ENCODE data around the gene TDRD3. TPM values are rescaled to one million over a fixed set of nuclear protein-coding genes. Genes with fewer than 3 reads are reported as not detected.
A peak's percentile ranks its signal among the peaks of the same experiment; 100 is the strongest.
"Not testable (repeated sequence)": the region's sequence is repeated elsewhere in the genome, so short reads cannot be mapped to it uniquely, and the experiment has no call there.

TDRD3 gene
- total RNA-seq, 2 donors from 2014 or later: 18.8 to 39.2 TPM

DNA sequence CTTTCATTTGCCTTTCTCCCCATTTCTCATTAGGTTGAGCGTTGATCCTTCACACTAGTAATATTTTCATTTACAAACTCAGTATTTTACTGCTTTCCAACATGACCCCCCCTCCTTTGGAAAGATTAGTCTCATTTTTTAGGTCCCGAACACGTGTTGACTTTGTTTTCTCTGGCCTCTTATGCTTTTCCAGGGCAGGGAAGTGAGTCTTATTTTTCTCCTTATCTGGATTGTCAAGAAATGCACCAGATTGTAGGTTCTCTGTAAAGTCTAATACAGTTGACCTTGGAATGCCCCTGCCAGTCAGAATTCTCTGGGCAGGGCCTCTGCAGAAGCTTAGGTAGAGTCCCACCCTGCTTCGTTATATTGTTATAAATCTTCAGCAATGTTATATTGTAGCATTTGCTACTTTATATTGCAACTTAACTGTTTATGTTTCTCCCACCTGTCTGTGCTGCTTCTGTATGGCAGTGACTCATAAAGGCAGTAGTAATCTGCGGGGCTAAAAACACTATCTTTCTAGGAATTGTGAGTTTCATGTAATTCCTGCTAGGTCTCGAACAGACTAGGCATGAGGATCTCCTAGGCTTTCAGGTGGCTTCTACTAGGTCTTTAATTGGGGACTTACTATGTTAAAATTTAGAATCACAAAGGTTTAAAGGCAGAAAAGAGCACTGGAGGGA is 2.0 kb downstream of the TDRD3 start:
- peaks cover 12 to 25% of the 10 kb centered on the region in 2 donors for H3K4me1 ChIP-seq (ENCODE audit: control insufficient read depth in 1 of 2, low read depth in 2 of 2)
- peak overlapping the region; percentile 91 to 96 for H3K27ac ChIP-seq

DNA sequence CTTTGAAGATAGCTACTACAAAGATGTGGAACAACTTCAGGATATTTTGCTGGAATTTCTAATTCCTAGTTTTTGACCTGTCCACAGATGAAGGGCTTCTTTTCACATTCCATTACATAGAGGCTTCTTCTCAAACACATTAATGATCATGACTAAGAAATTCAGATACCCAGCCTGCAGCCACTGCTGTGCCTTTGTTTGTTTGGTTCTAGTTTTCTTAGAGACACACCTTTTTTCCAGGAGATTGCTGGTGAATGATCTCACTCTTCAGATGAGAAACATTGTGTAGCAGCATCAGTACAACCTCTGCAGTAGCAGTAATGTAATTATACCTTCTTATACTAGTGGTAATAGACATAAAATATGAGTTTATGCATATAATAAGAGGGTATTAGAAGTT is 5.0 kb downstream of the TDRD3 start:
- DNase-seq (ENCODE audit: low spot score) (no peak), ATAC-seq (ENCODE audit: insufficient number of reproducible peaks, low FRiP score, low read depth) (no peak)
- H3K4me1 ChIP-seq (ENCODE audit: control insufficient read depth in 1 of 2, low read depth in 2 of 2): peaks cover 12 to 25% of the 10 kb centered on the region in 2 donors
- H3K36me3 ChIP-seq: no peaks in the 10 kb centered on the region
- H3K4me3 ChIP-seq: no peak overlapping the region
- no peak overlapping the region for H3K27ac ChIP-seq
- no peaks in the 10 kb centered on the region for H3K27me3 ChIP-seq (replicated peaks; ENCODE audit: insufficient read depth)
- H3K9me3 ChIP-seq: no peaks in the 10 kb centered on the region
- TF ChIP-seq, protein P1, sequence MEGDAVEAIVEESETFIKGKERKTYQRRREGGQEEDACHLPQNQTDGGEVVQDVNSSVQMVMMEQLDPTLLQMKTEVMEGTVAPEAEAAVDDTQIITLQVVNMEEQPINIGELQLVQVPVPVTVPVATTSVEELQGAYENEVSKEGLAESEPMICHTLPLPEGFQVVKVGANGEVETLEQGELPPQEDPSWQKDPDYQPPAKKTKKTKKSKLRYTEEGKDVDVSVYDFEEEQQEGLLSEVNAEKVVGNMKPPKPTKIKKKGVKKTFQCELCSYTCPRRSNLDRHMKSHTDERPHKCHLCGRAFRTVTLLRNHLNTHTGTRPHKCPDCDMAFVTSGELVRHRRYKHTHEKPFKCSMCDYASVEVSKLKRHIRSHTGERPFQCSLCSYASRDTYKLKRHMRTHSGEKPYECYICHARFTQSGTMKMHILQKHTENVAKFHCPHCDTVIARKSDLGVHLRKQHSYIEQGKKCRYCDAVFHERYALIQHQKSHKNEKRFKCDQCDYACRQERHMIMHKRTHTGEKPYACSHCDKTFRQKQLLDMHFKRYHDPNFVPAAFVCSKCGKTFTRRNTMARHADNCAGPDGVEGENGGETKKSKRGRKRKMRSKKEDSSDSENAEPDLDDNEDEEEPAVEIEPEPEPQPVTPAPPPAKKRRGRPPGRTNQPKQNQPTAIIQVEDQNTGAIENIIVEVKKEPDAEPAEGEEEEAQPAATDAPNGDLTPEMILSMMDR (IDR thresholded peaks at IDR 0.05): no peak

More for the DNA sequence above, 2.0 kb downstream of the TDRD3 start:
- TF ChIP-seq, protein P1 (IDR thresholded peaks at IDR 0.05): no peak
- DNase-seq (ENCODE audit: low spot score): no peak
- ATAC-seq (ENCODE audit: insufficient number of reproducible peaks, low FRiP score, low read depth): no peak
- H3K9me3 ChIP-seq: no peaks in the 10 kb centered on the region
- H3K36me3 ChIP-seq: no peaks in the 10 kb centered on the region
- peak overlapping the region; percentile 85 for H3K4me3 ChIP-seq
- no peaks in the 10 kb centered on the region for H3K27me3 ChIP-seq (replicated peaks; ENCODE audit: insufficient read depth)

- ATAC-seq (ENCODE audit: insufficient number of reproducible peaks, low FRiP score, low read depth) (no peak), DNase-seq (ENCODE audit: low spot score) (no peak)
- peaks cover 11 to 15% of the 10 kb centered on the region in 2 donors for H3K4me1 ChIP-seq (ENCODE audit: control insufficient read depth in 1 of 2, low read depth in 2 of 2)
- TF ChIP-seq, protein P1 (IDR thresholded peaks at IDR 0.05): no peak
- H3K36me3 ChIP-seq: no peaks in the 10 kb centered on the region
- H3K4me3 ChIP-seq: no peak overlapping the region
- no peaks in the 10 kb centered on the region for H3K27me3 ChIP-seq (replicated peaks; ENCODE audit: insufficient read depth)
- H3K27ac ChIP-seq: no peak overlapping the region
- H3K9me3 ChIP-seq: no peaks in the 10 kb centered on the region
These were observed 10.1 kb downstream of the TDRD3 start for GRCh38 chr13:60407095-60407494.

DNA sequence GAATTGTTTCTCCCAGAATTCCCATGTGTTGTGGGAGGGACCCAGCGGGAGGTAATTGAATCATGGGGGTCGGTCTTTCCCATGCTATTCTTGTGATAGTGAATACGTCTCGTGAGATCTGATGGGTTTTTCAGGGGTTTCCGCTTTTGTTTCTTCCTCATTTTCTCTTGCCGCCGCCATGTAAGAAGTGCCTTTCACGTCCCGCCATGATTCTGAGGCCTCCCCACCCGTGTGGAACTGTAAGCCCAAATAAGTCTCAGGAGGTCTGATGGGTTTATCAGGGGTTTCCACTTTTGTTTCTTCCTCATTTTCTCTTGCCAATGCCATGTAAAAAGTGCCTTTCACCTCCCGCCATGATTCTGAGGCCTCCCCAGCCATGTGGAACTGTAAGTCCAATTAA is 10.8 kb downstream of the TDRD3 start:
- not testable (repeated sequence) for H3K27me3 ChIP-seq (replicated peaks; ENCODE audit: insufficient read depth); ATAC-seq (ENCODE audit: insufficient number of reproducible peaks, low FRiP score, low read depth); H3K9me3 ChIP-seq; H3K36me3 ChIP-seq; H3K4me3 ChIP-seq; DNase-seq (ENCODE audit: low spot score); H3K27ac ChIP-seq
- peaks cover 16 to 22% of the 10 kb centered on the region in 2 donors for H3K4me1 ChIP-seq (ENCODE audit: control insufficient read depth in 1 of 2, low read depth in 2 of 2)

DNA sequence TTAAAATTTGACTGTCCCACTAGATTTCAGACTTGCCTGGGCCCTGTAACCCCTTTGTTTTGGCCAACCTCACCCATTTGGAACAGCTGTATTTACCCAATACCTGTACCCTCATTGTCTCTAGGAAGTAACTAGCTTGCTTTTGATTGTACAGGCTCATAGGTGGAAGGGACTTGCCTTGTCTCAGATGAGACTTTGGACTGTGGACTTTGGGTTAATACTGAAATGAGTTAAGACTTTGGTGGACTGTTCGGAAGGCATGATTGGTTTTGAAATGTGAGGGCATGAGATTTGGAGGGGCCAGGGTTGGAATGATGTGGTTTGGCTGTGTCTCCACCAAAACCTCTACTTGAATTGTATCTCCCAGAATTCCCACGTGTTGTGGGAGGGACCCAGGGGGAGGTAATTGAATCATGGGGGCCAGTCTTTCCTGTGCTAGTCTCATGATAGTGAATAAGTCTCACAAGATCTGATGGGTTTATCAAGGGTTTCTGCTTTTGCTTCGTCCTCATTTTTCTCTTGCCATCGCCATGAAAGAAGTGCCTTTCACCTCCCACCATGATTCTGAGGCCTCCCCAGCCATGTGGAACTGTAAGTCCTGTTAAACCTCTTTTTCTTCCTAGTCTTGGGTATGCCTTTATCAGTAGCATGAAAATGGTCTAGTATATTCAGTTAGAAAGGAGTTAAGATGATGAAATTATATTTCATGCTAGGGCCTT is 12.7 kb downstream of the TDRD3 start:
- ATAC-seq (ENCODE audit: insufficient number of reproducible peaks, low FRiP score, low read depth); H3K36me3 ChIP-seq; DNase-seq (ENCODE audit: low spot score); H3K27ac ChIP-seq; H3K4me3 ChIP-seq; H3K9me3 ChIP-seq; H3K27me3 ChIP-seq (replicated peaks; ENCODE audit: insufficient read depth): not testable (repeated sequence)
- peaks cover 22 to 32% of the 10 kb centered on the region in 2 donors for H3K4me1 ChIP-seq (ENCODE audit: control insufficient read depth in 1 of 2, low read depth in 2 of 2)

DNA sequence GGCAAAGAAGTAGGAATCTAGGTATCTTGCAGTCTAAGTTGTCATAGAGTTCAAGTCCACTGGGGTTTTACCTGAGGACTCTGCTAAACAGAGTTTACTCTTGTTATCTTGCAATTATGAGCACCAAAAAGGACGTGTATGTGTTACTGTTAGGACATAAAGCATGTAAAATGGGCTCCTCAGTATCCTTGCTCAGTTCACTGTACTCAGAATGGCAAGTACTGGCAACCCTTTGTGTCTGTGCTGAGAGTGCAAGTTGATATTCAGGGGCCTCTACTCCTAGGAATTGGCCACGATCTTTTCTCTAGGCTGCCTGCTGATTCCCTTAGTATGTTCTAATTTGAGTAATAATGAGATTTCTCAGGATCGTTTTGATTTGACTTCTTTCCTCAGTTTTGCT is 13.3 kb downstream of the TDRD3 start:
- Histone ChIP-seq H3K36me3 (no peaks in the 10 kb centered on the region), H3K9me3 (no peaks in the 10 kb centered on the region), H3K4me1 (ENCODE audit: control insufficient read depth in 1 of 2, low read depth in 2 of 2) (peaks cover 22 to 33% of the 10 kb centered on the region in 2 donors), H3K27ac (no peak overlapping the region), H3K27me3 (replicated peaks; ENCODE audit: insufficient read depth) (no peaks in the 10 kb centered on the region), H3K4me3 (no peak overlapping the region)
- ATAC-seq (ENCODE audit: insufficient number of reproducible peaks, low FRiP score, low read depth): no peak
- no peak for DNase-seq (ENCODE audit: low spot score)
- TF ChIP-seq, protein P1 (IDR thresholded peaks at IDR 0.05): no peak
